GM18909 (cell line): ENCODE data around the gene CRYBG3.

Experiments used
- ATAC-seq: cut with Tn5 transposase; IDR thresholded peaks from one replicate; pipeline ENCODE4 v1.9.1; 2021; ENCODE audit warnings: mild to moderate bottlenecking; ENCODE audit not compliant: unreplicated experiment, poor library complexity

Gene CRYBG3

DNA sequence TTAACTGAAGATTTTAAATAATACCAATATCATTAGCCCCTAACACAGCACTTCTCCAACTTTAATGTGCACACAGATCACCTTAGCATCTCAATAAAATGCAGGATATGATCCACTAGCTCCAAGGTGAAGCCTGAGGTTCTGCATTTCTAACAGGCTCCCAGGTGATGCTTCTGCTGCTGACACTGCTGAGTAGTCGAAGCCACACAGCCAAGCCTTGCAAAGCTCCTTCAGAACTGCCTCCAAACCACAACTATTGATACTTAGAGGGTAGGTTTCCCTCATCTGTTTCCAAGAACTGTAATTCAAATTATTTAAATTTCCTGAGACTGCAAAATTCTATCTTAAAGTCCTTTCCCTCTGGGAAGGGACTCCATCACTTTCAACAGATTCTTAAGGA lies 146.6 kb downstream of the CRYBG3 start:
- ATAC-seq: no peak

DNA sequence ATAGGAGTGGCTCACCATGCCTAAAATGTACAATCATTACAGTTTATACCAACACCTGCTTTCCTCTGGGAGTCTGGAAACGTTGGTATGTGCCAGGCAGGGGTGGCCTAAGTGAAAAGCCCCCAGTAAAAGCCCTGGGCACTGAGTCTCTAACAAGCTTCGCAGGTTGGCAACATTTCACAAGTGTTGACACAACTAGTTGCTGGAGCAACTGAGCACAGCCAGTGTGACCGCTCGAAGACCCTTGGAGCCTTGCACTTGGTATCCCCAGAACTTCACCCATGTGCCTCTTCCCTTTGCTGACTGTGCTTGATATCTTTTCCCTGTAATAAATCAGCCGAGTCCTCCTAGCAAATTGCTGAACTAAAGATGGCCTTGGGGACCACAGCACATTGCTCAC lies 147.7 kb downstream of the CRYBG3 start:
- no peak for ATAC-seq

DNA sequence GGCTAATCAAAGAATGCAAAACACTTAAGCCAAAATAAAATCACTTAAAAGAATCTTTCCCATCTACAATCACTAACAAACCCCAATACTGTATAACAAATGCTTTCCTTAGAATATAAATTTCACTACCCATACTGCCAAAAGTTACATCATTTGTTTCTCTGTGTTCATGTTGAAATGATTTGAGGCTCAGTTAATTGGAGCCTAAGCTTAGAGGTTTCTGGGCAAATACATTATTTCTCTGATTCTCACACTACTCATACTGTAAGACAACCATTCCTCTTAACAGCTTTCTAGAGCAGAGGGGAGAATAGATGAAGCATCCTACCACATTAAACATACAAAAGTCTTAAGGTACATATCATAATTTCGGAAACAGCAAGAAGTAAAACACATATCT lies 148.3 kb downstream of the CRYBG3 start:
- ATAC-seq: no peak

DNA sequence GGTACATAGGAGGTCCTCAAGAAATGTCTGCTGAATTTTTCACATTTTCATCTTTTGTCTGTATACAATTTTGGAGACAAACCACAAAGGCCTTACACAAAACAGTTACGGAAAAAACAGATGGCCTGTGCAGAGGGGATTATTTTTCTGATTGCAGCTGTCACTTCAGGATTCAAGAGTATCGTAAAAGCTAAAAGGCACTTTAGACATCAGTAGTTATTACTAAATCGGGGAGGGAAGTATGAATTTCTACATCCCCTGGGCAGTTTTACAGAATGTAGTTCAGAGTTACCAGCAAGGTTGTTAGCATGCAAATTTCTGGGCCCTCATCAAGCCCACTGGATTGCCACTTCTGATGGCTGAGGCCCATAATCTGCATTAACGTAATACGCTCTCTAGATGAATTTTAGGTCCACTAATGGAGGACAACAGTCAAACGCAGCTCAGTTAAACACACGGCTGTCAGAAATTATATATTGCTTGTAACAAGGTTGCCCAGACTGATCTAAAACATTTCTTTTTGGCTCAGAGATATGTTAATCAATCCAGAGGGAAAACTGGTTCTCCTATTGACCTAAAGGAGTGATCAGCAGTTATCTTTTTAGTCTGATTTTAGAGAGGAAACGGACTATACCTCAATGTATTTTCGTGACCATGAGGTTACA lies 149.3 kb downstream of the CRYBG3 start:
- ATAC-seq: no peak

DNA sequence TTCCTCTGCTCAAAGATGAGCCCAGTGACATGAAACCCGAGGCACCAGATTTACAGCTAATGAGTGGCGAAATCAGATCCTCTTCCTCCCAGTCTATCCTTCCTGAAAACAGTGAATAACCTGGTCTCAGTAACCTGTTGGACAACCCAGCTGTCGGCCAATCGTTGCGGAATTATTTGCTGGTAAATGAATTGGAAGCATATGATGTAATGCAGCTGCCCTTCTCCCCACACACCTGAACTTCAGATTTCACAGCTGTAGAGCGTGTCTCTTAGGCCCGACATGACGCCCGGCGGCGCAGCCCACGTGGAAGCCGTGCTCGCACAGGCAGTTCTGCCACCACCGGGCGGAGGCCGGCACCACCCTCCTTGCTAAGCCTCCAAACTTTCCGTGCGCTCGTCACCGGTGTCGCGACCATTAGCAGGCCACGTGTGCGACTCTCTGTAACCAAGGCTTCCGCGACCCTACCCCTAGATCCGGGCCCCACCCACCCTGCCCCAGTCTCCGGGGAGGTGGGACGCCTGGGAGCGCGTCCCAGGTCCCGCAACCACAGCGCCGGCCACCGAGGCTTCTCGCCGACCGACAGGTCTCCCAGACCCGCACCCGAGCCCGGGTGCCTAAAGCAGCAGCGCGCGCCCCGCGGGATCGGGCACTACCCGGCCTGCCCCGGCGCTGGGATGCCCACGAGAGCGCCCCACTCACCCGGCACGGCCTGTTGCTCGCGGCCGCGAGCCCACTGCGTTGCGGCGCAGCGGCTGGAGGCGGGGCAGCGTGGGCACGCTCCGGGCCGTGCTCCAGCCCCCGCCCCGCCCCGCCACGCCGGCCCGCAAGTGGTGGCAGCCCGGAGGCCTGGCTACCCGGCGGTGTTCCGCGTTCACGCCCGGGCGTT lies 150.1 kb downstream of the CRYBG3 start, which contains the start of gene RIOX2:
Gene RIOX2 (minus strand): TSS at position 753 of the 889 bp plus-strand sequence. CDS start 4,838 bp downstream, outside the sequence.
- ATAC-seq: peak; percentile 92

DNA sequence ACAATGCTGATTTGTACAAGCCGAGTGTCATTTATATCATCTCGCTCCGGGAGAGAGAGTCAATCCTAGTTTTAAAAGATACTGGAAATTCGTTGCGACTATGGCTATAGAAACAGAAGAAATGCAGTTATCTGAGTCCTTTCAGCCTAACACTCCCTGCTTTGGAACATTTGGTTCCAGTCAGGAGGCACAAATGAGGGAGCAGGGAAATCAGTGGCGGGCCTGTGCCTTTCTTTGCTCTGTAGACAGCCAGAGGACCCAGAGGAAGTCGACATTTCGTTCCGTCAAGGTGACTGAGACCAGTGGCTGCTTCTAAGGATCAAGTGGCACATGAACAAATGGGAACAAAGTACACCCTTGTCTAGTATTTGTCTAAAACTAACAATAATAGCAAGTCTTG lies 151.2 kb downstream of the CRYBG3 start:
- no peak for ATAC-seq

DNA sequence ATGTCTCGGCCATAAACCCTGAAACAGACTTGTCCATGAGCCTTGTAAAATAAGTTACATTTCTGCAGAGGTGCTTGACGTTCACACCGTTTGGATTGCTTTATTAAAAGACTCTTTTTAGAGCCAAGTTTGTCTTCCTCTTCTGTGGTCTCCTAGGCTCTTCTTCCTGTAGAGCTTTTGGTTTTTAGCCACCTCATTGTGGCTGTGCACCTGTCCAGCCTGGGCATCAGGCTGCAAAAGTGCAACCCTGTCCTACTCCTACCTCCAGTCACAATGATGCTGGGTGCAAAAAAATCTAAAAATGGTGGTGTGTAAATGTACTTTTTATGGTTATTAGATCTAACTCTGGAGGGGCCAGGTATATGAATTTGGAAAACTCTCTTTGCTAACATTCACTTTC lies 153.2 kb downstream of the CRYBG3 start:
- no peak for ATAC-seq

DNA sequence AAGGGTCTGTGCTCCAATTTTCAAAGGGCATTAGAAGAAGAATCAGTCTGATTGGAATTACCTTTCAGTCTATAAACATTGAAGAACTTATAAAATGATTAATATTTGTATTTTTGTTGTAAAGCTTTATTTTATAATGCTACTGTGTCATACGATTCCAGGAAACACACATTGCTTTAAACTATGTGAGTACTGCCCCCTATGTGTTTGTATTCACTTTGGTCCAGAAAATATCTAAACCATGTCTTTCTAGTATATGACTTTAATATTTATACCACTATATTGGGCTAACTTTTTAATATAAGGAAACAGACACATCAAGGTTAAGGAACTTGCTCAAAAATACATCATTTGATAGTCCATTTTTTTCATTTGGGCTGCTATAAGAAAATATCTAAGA lies 153.7 kb downstream of the CRYBG3 start:
- ATAC-seq: no peak

DNA sequence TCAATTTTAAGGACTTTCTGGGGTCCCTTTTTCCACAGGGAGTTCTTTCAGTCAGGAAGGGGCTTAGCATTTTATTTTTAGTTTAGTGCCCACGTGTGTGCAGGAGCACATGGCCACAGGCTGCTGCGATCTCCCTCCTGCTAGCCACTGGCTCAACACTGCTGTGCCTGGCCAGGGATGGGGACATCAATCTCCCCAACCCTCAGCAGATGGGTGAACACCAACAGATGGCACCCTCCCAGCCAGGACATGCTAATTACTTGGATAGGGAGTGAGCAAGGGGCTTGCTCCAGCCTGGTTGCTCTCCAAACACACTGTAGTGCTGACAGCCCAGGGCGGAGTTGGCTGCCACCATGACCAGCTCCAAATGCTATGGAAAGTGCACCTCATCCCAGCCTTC lies 157.8 kb downstream of the CRYBG3 start:
- ATAC-seq: no peak

DNA sequence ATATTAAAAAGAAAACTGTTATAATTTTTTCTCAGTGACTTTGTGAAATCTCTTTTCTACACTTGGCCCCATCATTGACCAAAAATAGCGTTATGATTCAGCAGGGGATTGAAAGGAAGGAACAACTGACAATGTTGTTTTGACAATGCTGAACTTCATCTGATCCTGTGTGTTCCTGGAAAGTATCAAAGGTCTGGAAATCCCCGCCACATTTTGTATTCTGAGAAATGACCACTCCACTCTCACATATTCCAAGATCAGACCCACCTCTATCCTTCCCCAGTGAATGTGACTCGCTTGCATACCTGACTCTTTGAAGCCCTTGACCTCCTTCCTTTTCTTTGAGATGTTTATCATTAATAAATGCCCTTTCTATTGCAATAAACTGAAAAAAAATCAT lies 160.1 kb downstream of the CRYBG3 start:
- no peak for ATAC-seq

DNA sequence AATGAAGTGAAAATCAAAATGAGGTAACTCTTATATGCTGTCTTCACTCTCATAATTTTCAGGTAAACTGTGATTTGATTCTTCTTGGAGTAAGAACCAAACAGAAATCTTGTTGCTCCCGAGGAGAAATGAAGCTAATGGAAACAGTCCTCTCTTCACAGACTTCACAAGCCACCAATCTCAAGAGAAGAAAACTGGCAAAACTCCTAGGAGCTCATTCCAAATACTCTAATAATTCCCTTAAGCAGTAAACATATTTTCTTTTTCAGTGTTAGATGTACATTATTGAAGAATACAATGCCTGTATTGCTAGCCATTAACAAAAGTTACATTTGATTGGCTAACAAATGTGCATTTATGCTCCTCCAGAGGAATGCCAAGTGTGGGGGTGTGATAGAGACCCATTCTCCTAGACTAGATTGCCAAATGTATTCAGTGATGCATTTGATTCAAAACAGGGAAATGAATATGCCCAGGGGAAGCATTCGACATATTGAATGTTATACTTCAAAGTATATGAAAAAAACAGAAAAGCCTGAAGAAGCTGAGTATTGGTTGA lies 162.2 kb downstream of the CRYBG3 start:
- no peak for ATAC-seq

DNA sequence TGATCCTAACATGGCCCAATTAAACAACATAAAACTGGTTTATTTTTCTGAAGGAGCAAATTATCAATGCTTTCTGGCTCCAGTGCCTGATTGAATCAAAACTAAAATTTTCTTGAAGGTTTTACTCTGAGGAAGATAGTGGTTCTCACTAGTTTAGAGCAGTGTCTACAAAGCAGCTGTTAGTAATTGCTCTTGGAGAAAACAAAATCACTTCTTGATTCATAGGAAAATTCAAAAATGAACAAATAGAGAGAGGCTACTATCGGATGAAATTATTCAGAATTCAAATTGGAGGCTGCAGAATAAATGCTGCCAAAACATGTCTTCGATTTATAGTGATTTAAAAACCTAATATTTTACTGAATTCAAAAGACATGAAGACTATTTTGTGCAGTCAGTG lies 165.5 kb downstream of the CRYBG3 start:
- ATAC-seq: no peak

DNA sequence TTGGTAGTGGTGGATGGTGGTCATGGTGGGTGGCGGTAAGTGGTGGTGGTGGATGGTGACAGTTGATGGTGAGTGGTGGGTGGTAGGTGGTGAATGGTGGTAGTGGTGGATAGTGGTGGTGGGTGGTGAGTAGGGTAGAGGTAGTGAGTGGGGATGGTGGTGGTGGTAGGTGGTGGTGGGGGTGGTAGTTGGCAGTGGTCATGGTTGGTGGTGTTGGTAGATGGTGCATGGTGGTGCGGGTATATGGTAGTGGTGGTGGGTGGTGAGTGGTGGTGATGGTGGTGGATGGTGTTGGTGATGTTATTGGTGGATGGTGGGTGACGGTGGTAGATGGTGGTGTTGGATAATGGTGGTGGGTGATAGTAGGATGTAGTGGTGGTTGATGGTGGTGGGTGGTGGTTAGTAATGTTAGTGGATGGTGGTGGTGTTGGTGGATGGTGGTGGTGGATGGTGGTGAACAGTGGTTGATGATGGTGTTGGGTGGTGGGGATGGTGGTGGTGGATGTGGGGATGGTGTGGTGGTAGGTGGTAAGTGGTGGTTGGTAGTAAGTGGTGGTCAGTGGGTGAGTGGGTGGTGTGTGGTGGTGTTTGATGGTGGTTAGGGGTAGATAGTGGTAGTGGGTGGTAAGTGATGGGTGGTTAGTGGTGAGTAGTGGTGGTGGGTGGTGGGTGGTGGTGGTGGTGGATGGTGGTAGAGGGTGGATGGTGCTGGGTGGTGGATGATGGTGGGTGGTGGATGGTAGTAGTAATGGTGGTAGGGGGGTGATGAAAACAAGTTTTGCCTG lies 167.2 kb downstream of the CRYBG3 start:
- ATAC-seq: no peak

DNA sequence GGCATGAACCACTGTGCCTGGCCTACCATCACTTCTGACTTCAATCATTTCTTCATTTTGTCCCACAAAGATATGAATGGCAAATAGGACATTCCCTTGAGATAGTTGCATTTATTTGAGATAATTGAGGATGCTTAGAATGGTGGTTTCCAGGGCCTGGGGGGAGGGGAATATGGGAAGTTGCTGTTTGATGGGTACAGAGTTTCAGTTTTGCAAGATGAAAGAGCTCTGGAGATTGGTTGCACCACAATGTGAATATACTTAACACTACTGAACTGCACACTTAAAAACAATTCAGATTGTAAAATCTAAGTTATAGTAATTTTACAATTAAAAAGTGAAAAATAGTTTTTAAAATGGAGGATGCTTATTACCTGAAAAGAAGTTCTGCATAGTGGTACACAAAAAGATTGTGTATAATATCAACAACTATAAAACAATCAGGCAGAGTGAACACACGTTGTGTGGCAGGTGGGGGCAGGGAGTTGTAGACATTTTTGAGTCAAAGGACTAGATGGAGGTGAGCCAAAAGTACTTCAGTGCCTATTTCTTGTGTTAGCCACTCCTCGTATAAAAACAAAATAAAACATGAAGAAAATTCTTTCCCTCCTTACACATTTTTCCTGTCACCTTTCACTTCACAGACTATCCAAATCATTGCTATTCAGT lies 168.9 kb downstream of the CRYBG3 start:
- ATAC-seq: no peak

DNA sequence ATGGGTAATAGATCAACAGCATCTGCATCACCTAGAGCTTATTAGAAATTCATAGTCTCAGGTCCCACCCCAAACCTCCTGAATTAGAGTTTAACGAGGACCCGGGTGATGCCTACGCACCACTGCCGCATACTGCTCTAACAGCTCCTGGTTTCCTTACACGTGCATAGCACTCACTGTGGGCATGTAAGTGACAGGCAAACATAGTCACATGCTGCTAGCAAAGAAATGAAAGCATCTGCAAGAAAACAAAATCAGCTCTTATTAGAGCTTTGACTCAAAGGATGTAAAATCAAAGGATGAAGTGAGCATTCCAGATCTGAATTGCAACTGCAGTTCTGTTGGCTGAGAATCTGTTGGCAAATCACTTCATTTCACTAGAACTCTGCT lies 169.5 kb downstream of the CRYBG3 start:
- no peak for ATAC-seq

DNA sequence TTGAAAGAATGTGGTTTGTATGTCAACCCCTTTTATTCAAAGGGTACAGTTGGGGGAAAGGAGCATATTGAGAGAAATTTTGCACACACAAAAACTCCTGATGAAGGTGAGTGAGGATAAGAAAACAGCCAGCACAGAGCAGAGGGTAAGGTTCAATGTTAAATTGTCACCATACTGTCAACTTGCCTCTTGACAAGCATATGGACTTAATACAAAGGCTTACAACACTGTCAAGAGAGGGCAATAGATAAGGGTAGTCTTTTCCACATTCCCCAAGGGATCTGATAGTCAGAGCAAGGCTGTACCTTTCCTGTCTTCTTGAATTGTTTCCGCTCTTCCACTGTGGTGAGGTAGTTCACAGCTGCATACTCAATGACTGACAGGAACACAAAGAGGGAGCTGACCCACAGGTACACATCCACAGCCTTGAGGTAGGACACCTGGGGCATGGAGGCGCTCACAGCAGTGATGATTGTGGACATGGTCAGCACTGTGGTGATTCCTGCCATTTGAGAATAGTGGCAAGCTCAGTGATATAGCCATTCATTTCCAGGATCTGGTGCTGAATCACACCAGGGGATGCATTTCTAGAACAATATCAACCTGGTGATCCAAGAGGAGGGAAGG lies 170.8 kb downstream of the CRYBG3 start:
- ATAC-seq: no peak

DNA sequence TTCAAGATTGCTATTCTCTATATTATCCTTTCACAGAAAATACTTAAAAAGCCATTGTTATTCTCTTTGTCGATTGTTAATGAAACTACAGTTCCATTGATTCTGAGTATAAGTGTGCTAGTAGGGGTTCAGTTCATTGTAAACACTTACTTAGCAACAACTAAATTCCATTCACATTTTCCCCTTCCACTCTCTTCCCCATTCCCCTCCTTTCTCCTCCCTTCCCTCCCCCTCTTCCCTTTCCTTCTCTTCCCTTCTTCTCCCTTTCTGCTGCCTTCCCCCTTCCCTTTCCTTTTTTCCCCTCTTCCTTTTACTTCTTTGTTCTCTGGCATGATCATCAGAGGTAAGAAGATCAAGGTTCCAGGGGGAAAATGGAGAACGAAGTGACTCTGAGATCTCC lies 171.7 kb downstream of the CRYBG3 start:
- ATAC-seq: no peak

DNA sequence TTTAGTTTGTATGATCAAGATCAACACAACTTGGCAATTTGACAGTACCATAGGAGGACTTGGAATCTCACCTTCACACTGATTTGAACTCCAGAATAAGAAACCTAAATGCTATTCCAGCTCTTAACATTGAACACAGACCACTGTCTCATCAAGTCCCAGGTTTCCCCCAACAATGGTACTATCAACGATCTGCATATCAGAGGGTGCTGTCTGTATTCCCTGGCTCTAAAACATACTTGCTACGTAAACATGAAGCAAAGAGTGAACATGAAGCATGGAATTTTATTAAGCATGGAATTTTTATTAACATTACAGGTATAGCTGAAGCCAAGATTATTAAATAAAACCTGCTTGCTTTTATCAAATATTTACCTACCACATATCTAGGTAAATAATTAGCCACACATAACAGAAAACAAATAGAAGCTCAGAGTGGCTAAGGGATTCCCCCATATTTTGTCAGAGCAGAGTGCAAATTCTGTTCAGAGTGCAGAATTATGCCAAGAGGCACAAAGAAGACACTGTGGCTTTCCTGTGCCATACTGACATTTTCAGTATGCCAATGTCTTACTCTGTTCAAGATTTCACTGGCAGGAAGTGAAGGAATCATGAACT lies 172.6 kb downstream of the CRYBG3 start:
- no peak for ATAC-seq
